K562 treated with DMSO at 1 percent for 12 hours (cell line): ENCODE results near the gene SERPINB2. TPM values are rescaled to one million over a fixed set of nuclear protein-coding genes. Genes with fewer than 3 reads are reported as not detected.

ENCODE experiments used
- total RNA-seq: library from RNA; unstranded; fragments of 300-600 nt; gene quantifications from 2 replicates; pipeline ENCODE4 v1.2.3, GENCODE V29; 2022; ENCODE audit not compliant: insufficient read depth

SERPINB2 gene, protein sequence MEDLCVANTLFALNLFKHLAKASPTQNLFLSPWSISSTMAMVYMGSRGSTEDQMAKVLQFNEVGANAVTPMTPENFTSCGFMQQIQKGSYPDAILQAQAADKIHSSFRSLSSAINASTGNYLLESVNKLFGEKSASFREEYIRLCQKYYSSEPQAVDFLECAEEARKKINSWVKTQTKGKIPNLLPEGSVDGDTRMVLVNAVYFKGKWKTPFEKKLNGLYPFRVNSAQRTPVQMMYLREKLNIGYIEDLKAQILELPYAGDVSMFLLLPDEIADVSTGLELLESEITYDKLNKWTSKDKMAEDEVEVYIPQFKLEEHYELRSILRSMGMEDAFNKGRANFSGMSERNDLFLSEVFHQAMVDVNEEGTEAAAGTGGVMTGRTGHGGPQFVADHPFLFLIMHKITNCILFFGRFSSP
- not detected in 2 replicates for total RNA-seq

GRCh38 chr18:63887424-63887823, at the start of gene SERPINB2:
Gene SERPINB2 (plus strand): TSS chr18:63887705. CDS start chr18:63891445, 3,740 bp downstream.

GRCh38 chr18:63907664-63908063, 20.2 kb downstream of the SERPINB2 start, which contains the start of gene SERPINB10:
Gene SERPINB10 (plus strand): TSS chr18:63907958. CDS start chr18:63915511, 7,553 bp downstream.

GRCh38 chr18:63949068-63949737, 61.7 kb downstream of the SERPINB2 start, which contains the start of gene HMSD:
Gene HMSD (plus strand): TSS chr18:63949301. CDS start chr18:63953456, 4,155 bp downstream.

Other genes starting within 250 kb of the SERPINB2 start
- gene SERPINB4, start 243.4 kb upstream of the SERPINB2 start, total RNA-seq = not detected in 2 replicates
- not detected in 2 replicates for gene SERPINB3, start 225.8 kb upstream of the SERPINB2 start, total RNA-seq
- not detected in 2 replicates for gene SERPINB11, start 184.7 kb upstream of the SERPINB2 start, total RNA-seq
- gene SERPINB7, start 112.3 kb upstream of the SERPINB2 start, total RNA-seq = not detected in 2 replicates
- not detected in 2 replicates for gene SERPINB10, start 20.3 kb downstream of the SERPINB2 start, total RNA-seq
- gene HMSD, start 61.6 kb downstream of the SERPINB2 start, total RNA-seq = not detected in 2 replicates
- gene SERPINB8, start 82.4 kb downstream of the SERPINB2 start, total RNA-seq = 0.73 and 1.3 TPM in 2 replicates